ENCODE data around the gene PTTG2. TPM values are rescaled to one million over a fixed set of nuclear protein-coding genes. Genes with fewer than 3 reads are reported as not detected.

The PTTG2 gene
- total and polyA plus RNA-seq, 2 experiments from 2014 or later = 1.1 TPM; not detected in 1

DNA sequence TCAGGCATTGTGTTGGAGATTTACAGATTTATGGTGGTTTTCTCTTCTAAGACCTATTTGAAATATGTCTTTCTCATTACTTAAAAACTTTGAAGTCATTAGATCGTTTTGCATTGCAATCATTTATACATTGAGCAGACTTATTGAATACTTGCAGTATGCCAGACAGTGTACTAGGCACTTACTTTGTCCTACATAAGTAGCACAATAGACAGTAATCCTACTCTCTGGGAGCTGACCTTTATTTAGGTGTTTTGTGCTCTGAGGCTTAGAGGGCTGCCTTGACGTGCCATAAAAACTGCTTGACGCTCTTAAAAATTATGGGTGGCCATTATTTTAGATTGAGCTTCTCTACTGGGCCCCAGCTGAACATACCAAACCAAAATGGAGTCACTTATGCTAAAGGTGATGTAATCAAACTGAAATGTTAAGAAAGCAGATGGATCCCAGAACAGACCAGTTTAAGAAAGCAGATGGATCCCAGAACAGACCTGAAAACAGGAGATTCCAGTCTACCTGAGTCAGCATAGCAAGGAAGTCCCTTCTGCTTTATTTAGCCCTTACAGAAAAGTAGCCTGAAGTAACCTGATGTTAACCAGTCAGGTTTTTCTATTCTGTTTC, 42.4 kb downstream of the PTTG2 start:
- no peaks in the 10 kb centered on the region for H3K36me3 ChIP-seq (ENCODE audit: insufficient read depth)
- H3K4me1 ChIP-seq (ENCODE audit: insufficient read depth) = peaks cover 37% of the 10 kb centered on the region
- peak overlapping the region; percentile 93 for H3K27ac Mint-ChIP-seq
- no peak overlapping the region for H2AFZ ChIP-seq
- no peaks in the 10 kb centered on the region for H3K36me3 Mint-ChIP-seq (ENCODE audit: low read depth)
- peak overlapping the region; percentile 72 for H3K27ac ChIP-seq (ENCODE audit: low read depth)
- H3K4me3 ChIP-seq = no peak overlapping the region
- H3K4me1 Mint-ChIP-seq = peaks cover 66% of the 10 kb centered on the region
- H3K79me2 ChIP-seq (replicated peaks; ENCODE audit: insufficient read depth) = peaks cover 65% of the 10 kb centered on the region
- TF ChIP-seq, protein P1, sequence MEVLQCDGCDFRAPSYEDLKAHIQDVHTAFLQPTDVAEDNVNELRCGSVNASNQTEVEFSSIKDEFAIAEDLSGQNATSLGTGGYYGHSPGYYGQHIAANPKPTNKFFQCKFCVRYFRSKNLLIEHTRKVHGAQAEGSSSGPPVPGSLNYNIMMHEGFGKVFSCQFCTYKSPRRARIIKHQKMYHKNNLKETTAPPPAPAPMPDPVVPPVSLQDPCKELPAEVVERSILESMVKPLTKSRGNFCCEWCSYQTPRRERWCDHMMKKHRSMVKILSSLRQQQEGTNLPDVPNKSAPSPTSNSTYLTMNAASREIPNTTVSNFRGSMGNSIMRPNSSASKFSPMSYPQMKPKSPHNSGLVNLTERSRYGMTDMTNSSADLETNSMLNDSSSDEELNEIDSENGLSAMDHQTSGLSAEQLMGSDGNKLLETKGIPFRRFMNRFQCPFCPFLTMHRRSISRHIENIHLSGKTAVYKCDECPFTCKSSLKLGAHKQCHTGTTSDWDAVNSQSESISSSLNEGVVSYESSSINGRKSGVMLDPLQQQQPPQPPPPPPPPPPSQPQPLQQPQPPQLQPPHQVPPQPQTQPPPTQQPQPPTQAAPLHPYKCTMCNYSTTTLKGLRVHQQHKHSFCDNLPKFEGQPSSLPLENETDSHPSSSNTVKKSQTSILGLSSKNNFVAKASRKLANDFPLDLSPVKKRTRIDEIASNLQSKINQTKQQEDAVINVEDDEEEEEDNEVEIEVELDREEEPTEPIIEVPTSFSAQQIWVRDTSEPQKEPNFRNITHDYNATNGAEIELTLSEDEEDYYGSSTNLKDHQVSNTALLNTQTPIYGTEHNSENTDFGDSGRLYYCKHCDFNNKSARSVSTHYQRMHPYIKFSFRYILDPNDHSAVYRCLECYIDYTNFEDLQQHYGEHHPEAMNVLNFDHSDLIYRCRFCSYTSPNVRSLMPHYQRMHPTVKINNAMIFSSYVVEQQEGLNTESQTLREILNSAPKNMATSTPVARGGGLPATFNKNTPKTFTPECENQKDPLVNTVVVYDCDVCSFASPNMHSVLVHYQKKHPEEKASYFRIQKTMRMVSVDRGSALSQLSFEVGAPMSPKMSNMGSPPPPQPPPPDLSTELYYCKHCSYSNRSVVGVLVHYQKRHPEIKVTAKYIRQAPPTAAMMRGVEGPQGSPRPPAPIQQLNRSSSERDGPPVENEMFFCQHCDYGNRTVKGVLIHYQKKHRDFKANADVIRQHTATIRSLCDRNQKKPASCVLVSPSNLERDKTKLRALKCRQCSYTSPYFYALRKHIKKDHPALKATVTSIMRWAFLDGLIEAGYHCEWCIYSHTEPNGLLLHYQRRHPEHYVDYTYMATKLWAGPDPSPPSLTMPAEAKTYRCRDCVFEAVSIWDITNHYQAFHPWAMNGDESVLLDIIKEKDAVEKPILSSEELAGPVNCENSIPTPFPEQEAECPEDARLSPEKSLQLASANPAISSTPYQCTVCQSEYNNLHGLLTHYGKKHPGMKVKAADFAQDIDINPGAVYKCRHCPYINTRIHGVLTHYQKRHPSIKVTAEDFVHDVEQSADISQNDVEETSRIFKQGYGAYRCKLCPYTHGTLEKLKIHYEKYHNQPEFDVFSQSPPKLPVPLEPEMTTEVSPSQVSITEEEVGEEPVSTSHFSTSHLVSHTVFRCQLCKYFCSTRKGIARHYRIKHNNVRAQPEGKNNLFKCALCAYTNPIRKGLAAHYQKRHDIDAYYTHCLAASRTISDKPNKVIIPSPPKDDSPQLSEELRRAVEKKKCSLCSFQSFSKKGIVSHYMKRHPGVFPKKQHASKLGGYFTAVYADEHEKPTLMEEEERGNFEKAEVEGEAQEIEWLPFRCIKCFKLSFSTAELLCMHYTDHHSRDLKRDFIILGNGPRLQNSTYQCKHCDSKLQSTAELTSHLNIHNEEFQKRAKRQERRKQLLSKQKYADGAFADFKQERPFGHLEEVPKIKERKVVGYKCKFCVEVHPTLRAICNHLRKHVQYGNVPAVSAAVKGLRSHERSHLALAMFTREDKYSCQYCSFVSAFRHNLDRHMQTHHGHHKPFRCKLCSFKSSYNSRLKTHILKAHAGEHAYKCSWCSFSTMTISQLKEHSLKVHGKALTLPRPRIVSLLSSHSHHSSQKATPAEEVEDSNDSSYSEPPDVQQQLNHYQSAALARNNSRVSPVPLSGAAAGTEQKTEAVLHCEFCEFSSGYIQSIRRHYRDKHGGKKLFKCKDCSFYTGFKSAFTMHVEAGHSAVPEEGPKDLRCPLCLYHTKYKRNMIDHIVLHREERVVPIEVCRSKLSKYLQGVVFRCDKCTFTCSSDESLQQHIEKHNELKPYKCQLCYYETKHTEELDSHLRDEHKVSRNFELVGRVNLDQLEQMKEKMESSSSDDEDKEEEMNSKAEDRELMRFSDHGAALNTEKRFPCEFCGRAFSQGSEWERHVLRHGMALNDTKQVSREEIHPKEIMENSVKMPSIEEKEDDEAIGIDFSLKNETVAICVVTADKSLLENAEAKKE (CRISPR knock-in tag; IDR thresholded peaks at IDR 0.05) = peak; percentile 53; the same call in 1 of the 2 replicates
- peak; percentile 68; the same call in 1 of the 2 replicates for TF ChIP-seq ZNF331 (CRISPR knock-in tag; IDR thresholded peaks at IDR 0.05; ENCODE audit: low read depth)
- TF ChIP-seq POLR2AphosphoS5 (IDR thresholded peaks at IDR 0.05; ENCODE audit: low read depth) = no peak
- no peak for TF ChIP-seq EZH2 (IDR thresholded peaks at IDR 0.05; ENCODE audit: low read depth, unreplicated experiment)
- TF ChIP-seq ZNF114 (CRISPR knock-in tag; IDR thresholded peaks at IDR 0.05) = peak; percentile 90; the same call in 1 of the 2 replicates
- TF ChIP-seq CREB1 (CRISPR knock-in tag; IDR thresholded peaks at IDR 0.05; ENCODE audit: low read depth) = peak; percentile 68
- DNase-seq (ENCODE audit: low spot score) (peak; percentile 59), ATAC-seq (peak; percentile 57)
- H3K9me3 Mint-ChIP-seq = no peaks in the 10 kb centered on the region
- no peak overlapping the region for H3K4me3 Mint-ChIP-seq
- H4K20me1 ChIP-seq (replicated peaks; ENCODE audit: insufficient read depth) = no peaks in the 10 kb centered on the region
- H3K9me2 ChIP-seq (ENCODE audit: insufficient read depth) = no peaks in the 10 kb centered on the region
- H3K4me2 ChIP-seq = peak overlapping the region; percentile 5; the same call in 1 of the 2 replicates
- no peaks in the 10 kb centered on the region for H3F3A ChIP-seq (replicated peaks; ENCODE audit: low read depth)
- peaks cover 2% of the 10 kb centered on the region for H3K27me3 Mint-ChIP-seq (ENCODE audit: insufficient read depth, low read depth, poor library complexity)
- H3K27me3 ChIP-seq (ENCODE audit: insufficient read depth) = no peaks in the 10 kb centered on the region
